SK-MEL-5 (cell line): Measurements from ENCODE around the gene STIP1. TPM values are rescaled to one million over a fixed set of nuclear protein-coding genes. Genes with fewer than 3 reads are reported as not detected.
"Not testable (repeated sequence)": the region's sequence is repeated elsewhere in the genome, so short reads cannot be mapped to it uniquely, and the experiment has no call there.

Experiments used
- DNase-seq: peaks from one replicate; pipeline ENCODE4 v3.0.0-alpha.2; 2016; ENCODE audit warnings: low read depth, low spot score
- in situ Hi-C: cut with HindIII; loops from 2 replicates; pipeline ENCODE4 v1.10.0; 2016; ENCODE audit warnings: low sequenced_read_pairs, high pct_unique_total_duplicates, low pct_unique_long_range_greater_than_20kb
- total RNA-seq: library from RNA; depleted of rRNA; stranded (reverse); fragments of >200 nt; shearing (Covaris generic); gene quantifications from 2 replicates; pipeline ENCODE4 v1.2.3, GENCODE V29; 2014

STIP1 gene
- total RNA-seq, 1 experiment from 2014 or later = 248 TPM

DNA sequence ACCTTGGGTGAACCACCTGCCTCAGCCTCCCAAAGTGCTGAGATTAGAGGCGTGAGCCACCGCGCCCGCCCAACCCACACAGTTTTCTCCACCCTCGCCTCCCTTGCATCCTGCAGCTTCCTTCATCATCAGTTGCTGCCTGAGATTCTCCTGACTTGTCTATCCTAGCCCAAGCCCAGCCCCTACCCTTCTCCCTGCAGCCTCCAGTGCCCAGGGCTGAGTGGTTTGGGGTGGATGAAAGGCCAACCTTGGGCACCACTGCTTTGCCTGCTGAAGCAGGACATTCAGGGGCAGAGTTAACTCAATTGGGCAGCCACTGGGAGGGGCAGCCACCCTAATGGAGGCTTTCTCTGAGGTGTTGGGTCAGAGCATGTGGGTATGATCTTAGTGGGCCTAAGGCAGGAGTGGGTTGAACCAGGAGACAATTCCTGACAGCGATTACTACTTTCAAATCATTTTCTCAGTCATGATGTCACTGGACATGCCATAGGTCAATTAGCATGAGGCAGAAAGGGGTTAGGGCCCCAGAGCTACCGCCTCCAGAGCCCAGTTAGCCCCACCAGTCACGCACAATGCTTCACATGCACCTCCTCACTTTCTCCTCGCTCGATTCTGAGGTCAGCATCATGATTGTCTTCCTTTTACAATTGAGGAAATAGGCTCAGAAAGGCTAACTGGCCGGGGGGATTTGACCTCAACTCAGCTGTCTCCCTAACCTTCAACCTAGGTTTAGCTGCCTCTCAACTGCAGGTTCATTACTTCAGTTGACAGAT lies 53.9 kb downstream of the STIP1 start:
- in situ Hi-C loops = no loop called here
- no peak for DNase-seq

GRCh38 chr11:64240435-64241240 lies 54.7 kb downstream of the STIP1 start, which contains the start of gene FKBP2:
Gene FKBP2 (plus strand): TSS chr11:64241095. CDS start chr11:64242388, 1,293 bp downstream.
- in situ Hi-C loops = no loop called here
- peak; percentile 93 for DNase-seq

DNA sequence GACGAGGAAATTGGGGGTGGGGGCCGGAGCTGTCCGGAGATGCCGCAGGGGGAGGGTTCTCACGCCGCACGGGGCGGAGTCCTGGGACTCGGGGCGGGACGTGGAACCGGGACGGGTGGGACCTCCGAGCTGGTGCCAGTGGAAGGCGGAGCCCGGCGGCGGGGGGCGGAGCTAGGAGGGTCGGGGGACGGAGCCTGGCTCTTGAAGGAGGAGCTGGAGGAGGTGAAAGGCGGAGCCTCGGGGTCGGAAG lies 55.2 kb downstream of the STIP1 start:
- in situ Hi-C loops = no loop called here
- DNase-seq = peak; percentile 97

DNA sequence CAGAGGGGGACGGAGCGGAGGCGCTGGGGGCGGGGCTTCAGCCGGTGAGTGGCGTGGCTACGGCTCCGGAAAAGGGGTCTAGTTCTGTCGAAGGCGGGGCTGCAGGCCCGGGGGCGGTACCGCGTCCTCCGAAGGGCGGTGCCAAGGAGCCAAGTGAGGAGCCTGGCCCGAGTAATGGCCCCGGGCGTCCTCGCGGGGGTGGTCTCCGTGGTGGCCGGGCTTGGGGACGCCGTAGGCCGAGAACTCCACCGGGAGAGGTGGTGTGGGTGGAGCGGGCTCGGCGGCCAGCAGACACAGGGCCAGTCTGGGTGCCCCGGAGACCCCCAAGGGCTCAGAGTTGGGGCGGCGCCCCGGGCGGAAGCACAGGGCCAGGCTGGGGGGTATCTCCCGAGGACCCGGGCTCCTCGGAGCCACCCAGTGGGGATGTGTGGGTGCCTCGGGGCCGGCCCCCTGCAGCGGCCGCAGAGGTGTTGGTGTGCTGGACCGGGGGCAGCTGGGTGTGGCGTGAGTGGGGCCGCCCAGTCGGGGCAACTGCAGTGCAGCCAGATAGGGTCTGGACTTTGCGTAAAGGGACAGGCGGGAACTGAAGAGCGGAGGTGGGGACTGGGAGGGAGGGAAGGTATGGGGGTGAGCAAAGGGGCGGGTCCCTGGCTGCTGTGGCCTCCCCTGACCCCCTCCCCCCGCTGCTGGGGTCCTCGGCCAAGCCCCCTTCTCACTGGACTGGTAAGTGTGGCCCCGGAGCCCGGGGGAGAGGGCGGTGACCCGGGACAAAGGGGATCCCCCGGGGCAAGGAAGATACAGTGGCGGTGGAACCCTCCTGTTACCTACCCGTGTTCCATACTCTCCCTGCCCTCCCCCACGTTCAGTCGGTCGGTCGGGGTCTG lies 55.8 kb downstream of the STIP1 start:
- in situ Hi-C loops = no loop called here
- DNase-seq = no peak

- no peak for DNase-seq
- in situ Hi-C loops = no loop called here
Observed at GRCh38 chr11:64243236-64243854, 57.4 kb downstream of the STIP1 start.

- in situ Hi-C loops = no loop called here
- DNase-seq = no peak
Observed at GRCh38 chr11:64244107-64244506, 58.1 kb downstream of the STIP1 start.

- in situ Hi-C loops = no loop called here
- no peak for DNase-seq
Observed at GRCh38 chr11:64244966-64245365, 59.0 kb downstream of the STIP1 start.

GRCh38 chr11:64245401-64245796 lies 59.4 kb downstream of the STIP1 start:
- in situ Hi-C loops = no loop called here
- no peak for DNase-seq

- DNase-seq = peak; percentile 63
- in situ Hi-C loops = no loop called here
Observed at GRCh38 chr11:64245797-64246620, 60.0 kb downstream of the STIP1 start.

DNA sequence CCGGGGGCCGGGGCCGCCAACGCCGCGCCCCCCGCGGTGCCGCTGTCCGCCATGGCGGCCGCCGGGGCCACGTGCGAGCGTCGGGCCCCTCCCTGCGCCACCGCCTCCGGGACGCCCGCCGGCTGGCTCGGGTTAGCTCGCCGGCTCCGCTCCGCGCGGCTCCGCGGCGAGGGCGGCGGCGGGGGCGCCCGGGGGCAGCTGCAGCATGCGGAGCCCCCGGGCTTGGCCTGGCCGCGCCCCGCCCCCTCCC lies 60.6 kb downstream of the STIP1 start:
- in situ Hi-C loops, DNase-seq: not testable (repeated sequence)

- in situ Hi-C loops = no loop called here
- peak; percentile 76 for DNase-seq
Observed at GRCh38 chr11:64246871-64247728, 61.1 kb downstream of the STIP1 start, which contains the start of gene PPP1R14B. Gene PPP1R14B (minus strand): TSS chr11:64246943. CDS start chr11:64246673, 270 bp downstream.

DNA sequence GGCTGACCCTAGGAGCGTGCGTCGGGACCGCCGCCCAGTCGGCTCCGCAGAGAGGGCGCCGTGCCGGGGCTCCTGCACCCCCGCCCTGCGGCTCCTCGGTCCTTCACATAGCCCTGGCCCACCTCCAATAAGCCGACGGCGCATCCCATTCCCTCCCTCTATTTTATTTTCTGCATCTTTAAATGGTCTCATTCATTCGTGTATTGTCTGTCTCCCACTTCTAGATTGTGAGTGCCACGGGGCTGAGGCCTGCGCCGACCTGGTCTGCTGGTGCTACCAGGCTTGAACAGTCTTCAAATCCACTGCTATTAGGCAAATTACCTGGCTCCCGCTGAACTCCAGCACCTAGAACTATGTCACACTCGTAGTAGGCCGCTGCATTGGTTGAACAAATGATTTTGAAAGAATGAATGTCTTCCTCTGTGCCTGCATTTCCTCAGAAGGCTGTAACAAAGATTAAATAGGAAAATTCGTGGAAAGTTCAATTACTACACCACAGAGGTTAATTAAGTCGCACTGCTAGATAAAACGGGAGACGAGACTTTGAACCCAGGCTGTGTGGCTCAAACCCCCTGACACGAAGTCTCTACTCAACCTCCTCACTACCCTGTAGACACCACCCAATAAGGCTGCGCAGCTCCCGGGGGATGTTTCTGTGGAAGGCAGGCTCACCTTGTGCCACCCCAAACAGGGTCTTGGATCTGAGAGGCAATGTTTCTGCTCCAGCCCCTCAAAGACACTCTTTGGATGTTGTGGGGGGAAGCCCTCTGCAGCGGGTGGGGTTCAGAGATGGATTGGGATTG lies 62.0 kb downstream of the STIP1 start:
- no peak for DNase-seq
- in situ Hi-C loops = no loop called here

- in situ Hi-C loops = no loop called here
- no peak for DNase-seq
Observed at GRCh38 chr11:64248578-64248977, 62.6 kb downstream of the STIP1 start.

DNA sequence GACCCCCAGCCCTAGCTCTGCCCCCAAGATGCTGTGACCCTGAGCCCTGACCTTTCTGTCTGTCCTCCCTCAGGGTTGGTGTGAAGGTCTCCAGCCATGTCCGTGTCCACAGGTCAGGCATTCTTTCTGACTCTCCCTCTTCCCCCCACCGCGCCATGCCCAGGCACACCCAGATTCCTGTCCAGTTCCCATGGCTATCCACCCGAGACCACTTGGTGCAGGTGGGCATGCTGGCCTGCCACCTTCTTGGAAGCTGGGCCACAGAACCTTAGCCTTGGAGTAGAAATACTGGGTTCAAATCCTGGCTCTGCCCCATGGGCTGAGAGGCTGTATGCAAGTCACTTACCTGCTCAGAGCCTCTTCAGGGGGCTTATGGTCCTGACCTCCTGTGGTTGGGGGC lies 63.1 kb downstream of the STIP1 start:
- no peak for DNase-seq
- in situ Hi-C loops = no loop called here

DNA sequence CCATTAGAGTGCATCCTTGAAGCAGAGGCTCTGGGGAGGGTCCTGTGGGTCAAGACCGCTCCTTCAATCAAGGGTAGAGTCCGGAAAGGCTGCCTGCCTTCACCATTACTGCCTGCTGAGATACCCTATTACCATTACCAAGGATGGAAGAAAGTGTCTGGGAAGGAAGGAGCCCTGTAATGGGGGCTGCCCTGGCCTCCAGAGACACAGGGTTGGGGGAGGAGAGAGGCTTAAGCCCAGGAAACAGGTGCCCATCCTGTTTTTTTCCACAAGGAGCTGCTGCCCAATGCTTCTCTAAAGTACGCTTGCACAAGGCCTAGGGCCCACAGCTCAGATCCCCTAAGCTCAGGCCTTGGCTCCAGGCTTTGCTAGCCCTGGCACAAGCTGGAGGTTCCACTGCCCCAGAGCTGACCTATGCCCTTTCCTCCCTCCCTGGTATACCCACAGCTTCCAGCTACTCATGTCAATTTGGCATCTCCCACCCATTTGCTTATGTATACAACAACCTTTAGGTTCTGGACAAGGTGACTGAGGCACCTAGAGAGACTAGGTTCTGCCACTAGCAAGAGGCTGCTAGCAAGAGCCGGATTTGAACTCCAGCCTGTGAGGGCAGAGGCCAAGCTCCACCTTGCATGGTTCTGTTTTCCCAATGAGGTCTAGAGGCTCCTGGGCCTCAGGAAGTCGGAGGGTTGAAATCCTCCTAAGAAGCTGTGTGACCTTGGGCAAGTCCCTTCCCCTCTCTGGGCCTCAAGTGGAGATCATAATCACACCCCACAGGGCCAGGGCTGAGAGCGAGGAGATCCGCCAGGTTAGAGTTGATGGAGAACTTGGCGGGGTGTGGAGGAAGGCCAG lies 63.8 kb downstream of the STIP1 start:
- no peak for DNase-seq
- in situ Hi-C loops = no loop called here
